Measurements from ENCODE around the gene PTEN.
A peak's percentile ranks its signal among the peaks of the same experiment; 100 is the strongest.

The PTEN gene

DNA sequence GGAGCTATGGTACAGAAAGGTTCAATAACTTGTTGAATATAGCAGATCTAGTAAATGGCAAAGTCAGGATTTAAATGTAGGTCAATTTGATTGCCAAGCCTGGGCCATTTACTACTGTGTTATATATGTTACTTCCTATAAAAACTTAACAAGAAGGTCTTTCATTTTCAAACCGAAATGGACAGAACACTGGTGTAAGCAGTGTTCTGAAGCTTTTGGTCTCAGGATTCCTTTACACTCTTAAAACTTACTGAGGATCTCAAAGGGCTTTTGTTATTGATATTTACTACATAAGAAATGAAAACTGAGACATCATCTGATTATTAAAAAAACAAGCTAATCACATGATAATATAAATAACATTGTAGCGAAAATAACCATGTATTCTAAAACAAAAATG lies 114.7 kb downstream of the PTEN start:
- ChIA-PET CTCF (interaction anchor here (0.8 kb wide), 1 partner anchor 11 kb away, joined by 3 read pairs; no protein-coding TSS in a partner anchor), POLR2A (no interaction called here)
- H3K9me3 ChIP-seq (ENCODE audit: control insufficient read depth, insufficient read depth, low read depth, low read length): no peaks in the 10 kb centered on the region
- H3K36me3 ChIP-seq (ENCODE audit: control insufficient read depth in 2 of 2, insufficient read depth in 1 of 2, low read length in 2 of 2): no peaks in the 10 kb centered on the region
- no peak overlapping the region for H3K27ac ChIP-seq (ENCODE audit: extremely low read depth, low read depth, low read length)
- no peaks in the 10 kb centered on the region for H3K4me1 ChIP-seq (ENCODE audit: control insufficient read depth, insufficient read depth, low read length)
- TF ChIP-seq SCRT1 (tag by site-specific recombination; IDR thresholded peaks at IDR 0.05; ENCODE audit: borderline replicate concordance) (0 out of 2 replicates have a peak, but pooled peaks have one; percentile 47), SCRT2 (tag by site-specific recombination; IDR thresholded peaks at IDR 0.05) (0 out of 2 replicates have a peak, but pooled peaks have one; percentile 35), ZNF292 (tag by site-specific recombination; IDR thresholded peaks at IDR 0.05; ENCODE audit: borderline replicate concordance, low read depth) (no peak), AEBP2 (tag by site-specific recombination; IDR thresholded peaks at IDR 0.05; ENCODE audit: borderline replicate concordance) (no peak)
- H3K4me3 ChIP-seq (ENCODE audit: low read depth, low read length): no peak overlapping the region

- Histone ChIP-seq H3K36me3 (ENCODE audit: control insufficient read depth in 2 of 2, insufficient read depth in 1 of 2, low read length in 2 of 2) (no peaks in the 10 kb centered on the region), H3K9me3 (ENCODE audit: control insufficient read depth, insufficient read depth, low read depth, low read length) (no peaks in the 10 kb centered on the region), H3K27ac (ENCODE audit: extremely low read depth, low read depth, low read length) (no peak overlapping the region), H3K4me1 (ENCODE audit: control insufficient read depth, insufficient read depth, low read length) (no peaks in the 10 kb centered on the region), H3K4me3 (ENCODE audit: low read depth, low read length) (no peak overlapping the region)
- POLR2A ChIA-PET: no interaction called here
- CTCF ChIA-PET: no interaction called here
- TF ChIP-seq ZNF701 (tag by site-specific recombination; IDR thresholded peaks at IDR 0.05) (no peak), ZNF302 (tag by site-specific recombination; IDR thresholded peaks at IDR 0.05; ENCODE audit: low read depth) (no peak), IKZF3 (tag by site-specific recombination; IDR thresholded peaks at IDR 0.05) (no peak), ZNF239 (tag by site-specific recombination; IDR thresholded peaks at IDR 0.05) (no peak), SCRT1 (tag by site-specific recombination; IDR thresholded peaks at IDR 0.05; ENCODE audit: borderline replicate concordance) (no peak), ZNF366 (tag by site-specific recombination; conservative IDR thresholded peaks at IDR 0.05) (no peak), ZNF664 (tag by site-specific recombination; IDR thresholded peaks at IDR 0.05) (no peak), ZNF776 (tag by site-specific recombination; IDR thresholded peaks at IDR 0.05; ENCODE audit: borderline replicate concordance) (no peak), ZNF623 (tag by site-specific recombination; IDR thresholded peaks at IDR 0.05) (no peak), ZNF544 (tag by site-specific recombination; IDR thresholded peaks at IDR 0.05) (no peak), ZNF843 (tag by site-specific recombination; IDR thresholded peaks at IDR 0.05) (no peak), ZNF121 (tag by site-specific recombination; IDR thresholded peaks at IDR 0.05) (no peak), ZNF214 (tag by site-specific recombination; IDR thresholded peaks at IDR 0.05; ENCODE audit: borderline replicate concordance) (no peak)
- TF ChIP-seq, protein P1, sequence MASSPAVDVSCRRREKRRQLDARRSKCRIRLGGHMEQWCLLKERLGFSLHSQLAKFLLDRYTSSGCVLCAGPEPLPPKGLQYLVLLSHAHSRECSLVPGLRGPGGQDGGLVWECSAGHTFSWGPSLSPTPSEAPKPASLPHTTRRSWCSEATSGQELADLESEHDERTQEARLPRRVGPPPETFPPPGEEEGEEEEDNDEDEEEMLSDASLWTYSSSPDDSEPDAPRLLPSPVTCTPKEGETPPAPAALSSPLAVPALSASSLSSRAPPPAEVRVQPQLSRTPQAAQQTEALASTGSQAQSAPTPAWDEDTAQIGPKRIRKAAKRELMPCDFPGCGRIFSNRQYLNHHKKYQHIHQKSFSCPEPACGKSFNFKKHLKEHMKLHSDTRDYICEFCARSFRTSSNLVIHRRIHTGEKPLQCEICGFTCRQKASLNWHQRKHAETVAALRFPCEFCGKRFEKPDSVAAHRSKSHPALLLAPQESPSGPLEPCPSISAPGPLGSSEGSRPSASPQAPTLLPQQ (tag by site-specific recombination; IDR thresholded peaks at IDR 0.05): no peak
- TF ChIP-seq, protein P2, sequence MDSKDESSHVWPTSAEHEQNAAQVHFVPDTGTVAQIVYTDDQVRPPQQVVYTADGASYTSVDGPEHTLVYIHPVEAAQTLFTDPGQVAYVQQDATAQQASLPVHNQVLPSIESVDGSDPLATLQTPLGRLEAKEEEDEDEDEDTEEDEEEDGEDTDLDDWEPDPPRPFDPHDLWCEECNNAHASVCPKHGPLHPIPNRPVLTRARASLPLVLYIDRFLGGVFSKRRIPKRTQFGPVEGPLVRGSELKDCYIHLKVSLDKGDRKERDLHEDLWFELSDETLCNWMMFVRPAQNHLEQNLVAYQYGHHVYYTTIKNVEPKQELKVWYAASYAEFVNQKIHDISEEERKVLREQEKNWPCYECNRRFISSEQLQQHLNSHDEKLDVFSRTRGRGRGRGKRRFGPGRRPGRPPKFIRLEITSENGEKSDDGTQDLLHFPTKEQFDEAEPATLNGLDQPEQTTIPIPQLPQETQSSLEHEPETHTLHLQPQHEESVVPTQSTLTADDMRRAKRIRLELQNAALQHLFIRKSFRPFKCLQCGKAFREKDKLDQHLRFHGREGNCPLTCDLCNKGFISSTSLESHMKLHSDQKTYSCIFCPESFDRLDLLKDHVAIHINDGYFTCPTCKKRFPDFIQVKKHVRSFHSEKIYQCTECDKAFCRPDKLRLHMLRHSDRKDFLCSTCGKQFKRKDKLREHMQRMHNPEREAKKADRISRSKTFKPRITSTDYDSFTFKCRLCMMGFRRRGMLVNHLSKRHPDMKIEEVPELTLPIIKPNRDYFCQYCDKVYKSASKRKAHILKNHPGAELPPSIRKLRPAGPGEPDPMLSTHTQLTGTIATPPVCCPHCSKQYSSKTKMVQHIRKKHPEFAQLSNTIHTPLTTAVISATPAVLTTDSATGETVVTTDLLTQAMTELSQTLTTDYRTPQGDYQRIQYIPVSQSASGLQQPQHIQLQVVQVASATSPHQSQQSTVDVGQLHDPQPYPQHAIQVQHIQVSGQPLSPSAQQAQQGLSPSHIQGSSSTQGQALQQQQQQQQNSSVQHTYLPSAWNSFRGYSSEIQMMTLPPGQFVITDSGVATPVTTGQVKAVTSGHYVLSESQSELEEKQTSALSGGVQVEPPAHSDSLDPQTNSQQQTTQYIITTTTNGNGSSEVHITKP (tag by site-specific recombination; IDR thresholded peaks at IDR 0.05): no peak
These were observed 116.4 kb downstream of the PTEN start for GRCh38 chr10:87979847-87980246.

All from HEK293 (cell line).